ENCODE data around the gene SMIM22.

DNA sequence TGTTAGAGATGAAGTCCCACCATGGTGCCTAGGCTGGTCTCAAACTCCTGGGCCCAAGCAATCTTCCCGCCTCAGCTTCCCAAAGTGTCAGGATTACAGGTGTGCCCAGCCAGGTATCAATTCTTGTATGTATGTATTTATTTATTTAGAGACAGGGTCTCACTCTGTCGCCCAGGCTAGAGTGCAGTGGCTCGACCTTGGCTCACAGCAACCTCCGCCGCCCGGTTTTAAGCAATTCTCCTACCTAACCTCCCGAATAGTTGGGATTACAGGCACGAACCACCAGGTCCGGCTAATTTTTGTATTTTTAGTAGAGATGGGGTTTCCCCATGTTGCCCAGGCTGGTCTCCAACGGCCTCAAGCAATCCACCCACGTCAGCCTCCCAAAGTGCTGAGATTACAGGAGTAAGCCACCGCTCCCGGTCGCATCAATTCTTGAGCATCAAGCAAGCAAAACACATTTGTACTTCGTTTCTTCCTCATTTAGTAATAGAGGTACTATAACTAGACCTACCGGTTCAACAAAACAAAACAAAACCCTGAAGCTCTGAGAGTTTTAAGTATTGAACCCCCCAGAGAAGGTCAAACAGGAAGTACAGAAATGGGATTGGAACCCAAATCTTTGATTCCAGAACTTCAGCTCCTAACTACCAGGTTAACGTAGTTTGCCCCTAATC lies 27.2 kb upstream of the SMIM22 start:
- TF ChIP-seq, protein P1, sequence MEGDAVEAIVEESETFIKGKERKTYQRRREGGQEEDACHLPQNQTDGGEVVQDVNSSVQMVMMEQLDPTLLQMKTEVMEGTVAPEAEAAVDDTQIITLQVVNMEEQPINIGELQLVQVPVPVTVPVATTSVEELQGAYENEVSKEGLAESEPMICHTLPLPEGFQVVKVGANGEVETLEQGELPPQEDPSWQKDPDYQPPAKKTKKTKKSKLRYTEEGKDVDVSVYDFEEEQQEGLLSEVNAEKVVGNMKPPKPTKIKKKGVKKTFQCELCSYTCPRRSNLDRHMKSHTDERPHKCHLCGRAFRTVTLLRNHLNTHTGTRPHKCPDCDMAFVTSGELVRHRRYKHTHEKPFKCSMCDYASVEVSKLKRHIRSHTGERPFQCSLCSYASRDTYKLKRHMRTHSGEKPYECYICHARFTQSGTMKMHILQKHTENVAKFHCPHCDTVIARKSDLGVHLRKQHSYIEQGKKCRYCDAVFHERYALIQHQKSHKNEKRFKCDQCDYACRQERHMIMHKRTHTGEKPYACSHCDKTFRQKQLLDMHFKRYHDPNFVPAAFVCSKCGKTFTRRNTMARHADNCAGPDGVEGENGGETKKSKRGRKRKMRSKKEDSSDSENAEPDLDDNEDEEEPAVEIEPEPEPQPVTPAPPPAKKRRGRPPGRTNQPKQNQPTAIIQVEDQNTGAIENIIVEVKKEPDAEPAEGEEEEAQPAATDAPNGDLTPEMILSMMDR (IDR thresholded peaks at IDR 0.05): no peak
- no peak for TF ChIP-seq POLR2A (IDR thresholded peaks at IDR 0.05)
